ENCODE measurements around the gene CDC5L.
"Not testable (repeated sequence)": the region's sequence is repeated elsewhere in the genome, so short reads cannot be mapped to it uniquely, and the experiment has no call there.

Gene CDC5L

DNA sequence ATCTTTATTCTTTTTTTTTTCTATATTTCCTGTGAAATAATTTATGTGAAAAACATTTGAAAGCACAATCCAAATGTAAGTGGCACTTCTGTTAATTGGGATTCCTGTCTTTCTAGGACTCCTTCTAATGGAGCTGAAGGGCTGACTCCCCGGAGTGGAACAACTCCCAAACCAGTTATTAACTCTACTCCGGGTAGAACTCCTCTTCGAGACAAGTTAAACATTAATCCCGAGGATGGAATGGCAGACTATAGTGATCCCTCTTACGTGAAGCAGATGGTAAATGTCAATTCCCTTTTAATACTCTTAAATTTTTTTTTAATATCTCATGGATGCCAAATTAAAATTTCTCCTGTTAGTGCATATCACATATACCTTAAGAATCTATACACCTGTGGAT is 35.0 kb downstream of the CDC5L start:
- no peak for DNase-seq

DNA sequence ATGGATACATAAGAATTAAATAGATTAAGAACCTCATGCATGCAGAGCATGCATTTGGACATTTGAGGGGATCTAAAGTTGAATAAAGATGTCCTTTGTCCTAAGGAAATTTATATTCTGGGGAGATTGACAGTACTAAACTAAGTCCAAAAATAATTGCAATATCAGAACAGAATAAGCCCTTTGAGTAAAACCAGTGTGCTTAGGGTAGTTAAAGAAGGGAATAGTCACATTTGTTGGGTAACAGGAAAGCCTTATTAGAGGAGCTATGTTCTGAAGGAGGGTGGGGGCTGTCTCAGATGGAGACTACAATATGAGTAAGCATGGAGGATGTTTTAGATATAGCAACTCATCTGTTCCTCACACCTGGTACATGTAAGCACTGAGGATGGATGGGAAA is 35.8 kb downstream of the CDC5L start:
- DNase-seq, result no peak

DNA sequence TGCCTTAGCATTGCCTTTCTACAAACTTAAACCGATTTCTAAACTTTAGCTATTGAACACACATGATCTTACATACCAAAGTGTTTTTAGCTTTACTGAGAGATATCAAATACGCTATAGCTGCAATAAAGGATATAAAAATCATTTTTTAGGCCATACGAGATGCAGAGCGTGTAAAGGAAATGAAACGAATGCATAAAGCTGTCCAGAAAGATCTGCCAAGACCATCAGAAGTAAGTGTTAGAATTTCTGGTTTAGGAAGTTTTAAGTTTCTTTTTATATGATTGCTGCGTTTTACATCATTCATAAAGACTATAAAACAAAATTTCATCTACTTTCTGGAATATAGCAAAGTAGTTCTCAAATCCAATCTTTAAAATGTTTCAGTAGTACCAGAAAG is 38.4 kb downstream of the CDC5L start:
- DNase-seq, result no peak

DNA sequence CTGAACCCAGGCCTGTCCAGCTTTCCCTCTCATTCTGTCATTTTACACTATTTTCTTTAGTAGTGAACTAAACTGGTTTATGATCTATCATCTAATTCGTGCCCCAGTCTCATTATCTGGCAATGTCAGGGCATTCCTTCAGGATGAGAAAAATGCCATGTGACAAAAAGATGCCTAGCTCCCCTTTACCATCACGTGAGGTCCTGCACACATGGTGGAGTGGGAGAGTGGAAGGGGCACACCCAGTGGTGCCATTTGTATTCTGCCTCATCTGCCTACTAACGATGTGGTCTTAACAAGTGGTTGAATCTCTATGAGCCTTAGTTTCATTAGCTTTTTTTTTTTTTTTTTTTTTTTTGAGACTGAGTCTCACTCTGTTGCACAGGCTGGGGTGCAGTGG is 41.2 kb downstream of the CDC5L start:
- DNase-seq, result no peak

DNA sequence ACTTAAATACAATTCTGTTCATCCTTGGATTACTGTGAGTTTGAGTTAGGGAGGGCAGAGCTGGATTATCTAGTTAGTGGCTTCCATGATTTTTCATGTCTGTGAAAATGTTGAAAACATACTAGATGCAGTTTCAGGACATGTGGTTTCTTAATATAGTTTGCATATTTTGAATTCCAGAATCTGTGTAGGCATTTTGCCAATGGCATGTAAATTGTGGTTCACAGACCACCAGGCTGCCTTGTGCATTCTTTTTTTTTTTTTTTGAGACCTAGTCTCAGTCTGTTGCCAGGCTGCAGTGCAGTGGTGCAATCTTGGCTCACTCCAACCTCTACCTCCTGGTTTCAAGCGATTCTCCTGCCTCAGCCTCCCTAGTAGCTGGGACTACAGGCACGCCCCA is 42.8 kb downstream of the CDC5L start:
- DNase-seq, result no peak

DNA sequence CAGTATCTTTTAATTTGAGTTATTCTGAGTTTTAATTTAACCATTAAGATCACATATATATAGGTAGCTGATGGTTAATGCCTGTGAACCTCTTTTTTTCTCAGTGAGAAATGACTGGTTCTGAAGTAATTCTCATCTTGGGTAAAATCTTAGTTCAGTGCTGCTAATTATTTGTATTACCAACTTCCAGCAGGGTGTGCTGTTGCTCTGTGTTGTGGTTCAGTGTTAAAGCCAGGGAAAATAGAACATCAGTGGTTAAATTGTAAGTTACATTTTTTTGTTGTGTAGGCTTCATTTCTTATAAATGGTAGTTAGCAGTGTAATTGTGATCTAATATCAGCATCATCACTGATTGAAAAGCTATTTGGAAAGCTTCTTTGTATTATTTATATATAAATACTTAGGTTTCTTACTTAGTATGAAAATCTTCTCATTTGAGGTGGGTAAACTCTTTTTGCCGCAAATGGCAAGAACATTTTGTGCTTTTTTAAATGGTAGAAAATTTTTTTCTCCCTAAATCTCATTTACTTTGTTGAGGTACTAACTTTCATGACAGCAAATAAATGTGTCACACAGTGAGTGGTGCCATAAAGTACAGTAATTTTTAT is 43.7 kb downstream of the CDC5L start:
- peak in 1 of 4 experiments; percentile 3 for DNase-seq

DNA sequence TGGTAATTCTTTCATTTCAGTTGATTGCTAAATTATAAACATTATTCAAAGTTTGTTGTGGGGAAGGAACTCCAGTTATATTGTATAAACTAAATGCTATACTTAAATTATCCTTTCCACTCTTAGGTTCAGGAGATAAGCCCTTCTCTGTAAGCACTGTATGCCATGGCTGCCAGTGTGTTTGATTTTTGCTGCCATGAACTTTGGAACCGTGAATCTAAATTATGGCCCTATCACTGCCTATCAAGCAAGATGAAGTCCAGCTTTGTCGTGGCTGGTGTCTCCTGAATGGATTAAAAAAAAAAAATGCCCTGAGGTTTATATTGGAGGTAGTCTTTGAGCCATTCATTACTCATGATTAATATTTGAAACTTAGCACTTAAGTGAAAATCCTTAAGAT is 44.7 kb downstream of the CDC5L start:
- DNase-seq, result no peak

DNA sequence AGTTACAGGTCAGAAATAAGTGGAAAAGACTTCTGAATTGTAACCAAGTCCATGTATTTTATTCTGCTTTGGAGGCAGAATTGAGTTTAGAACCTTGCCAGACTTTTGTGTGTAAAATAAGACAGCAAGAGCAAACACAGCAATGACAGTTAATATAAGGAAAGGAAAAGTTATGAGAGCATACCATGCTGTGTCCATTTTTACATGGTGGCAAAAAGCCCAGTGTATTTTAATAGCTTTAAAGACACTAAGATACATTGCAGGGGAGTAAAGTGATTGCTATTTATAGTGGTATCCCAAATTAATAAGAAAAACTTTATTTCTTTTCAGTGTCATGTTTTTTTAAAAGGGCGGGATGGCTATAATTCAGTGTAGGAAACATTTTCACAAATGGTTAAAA is 45.2 kb downstream of the CDC5L start:
- no peak for DNase-seq

DNA sequence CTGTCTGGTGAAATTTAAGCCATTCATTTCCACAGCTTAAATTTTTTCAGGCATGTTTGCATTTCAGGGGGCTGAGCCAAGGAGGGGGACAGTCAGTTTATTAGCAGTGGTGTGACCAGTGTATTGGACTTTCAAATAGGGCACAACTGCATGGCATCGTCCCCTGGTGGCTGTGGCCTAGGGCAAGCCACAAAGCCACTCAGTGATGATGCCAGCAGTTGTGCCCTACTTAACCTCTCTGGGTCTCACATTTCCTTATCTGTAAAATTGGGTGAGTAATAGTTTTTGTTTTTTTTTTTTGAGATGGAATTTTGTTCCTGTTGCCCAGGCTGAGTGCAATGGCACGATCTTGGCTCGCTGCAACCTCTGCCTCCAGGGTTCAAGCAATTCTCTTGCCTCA is 48.0 kb downstream of the CDC5L start:
- no peak for DNase-seq

DNA sequence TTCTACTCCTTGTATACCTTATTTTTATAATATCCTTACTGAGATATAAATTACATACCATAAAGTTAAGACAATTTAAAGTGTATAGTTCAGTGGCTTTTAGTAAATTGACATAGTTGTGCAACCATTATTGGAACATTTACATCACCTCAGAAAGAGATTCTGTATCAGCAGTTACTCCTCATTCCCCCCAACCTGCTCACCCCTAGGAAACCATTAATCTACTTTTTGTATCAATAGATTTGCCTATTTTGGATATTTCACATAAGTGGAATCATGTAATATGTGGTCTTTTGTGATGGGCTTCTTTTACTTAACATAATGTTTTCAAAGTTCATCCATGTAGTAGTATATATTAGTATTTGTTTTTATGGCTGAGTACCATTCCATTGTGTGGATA is 51.3 kb downstream of the CDC5L start:
- no peak for DNase-seq

DNA sequence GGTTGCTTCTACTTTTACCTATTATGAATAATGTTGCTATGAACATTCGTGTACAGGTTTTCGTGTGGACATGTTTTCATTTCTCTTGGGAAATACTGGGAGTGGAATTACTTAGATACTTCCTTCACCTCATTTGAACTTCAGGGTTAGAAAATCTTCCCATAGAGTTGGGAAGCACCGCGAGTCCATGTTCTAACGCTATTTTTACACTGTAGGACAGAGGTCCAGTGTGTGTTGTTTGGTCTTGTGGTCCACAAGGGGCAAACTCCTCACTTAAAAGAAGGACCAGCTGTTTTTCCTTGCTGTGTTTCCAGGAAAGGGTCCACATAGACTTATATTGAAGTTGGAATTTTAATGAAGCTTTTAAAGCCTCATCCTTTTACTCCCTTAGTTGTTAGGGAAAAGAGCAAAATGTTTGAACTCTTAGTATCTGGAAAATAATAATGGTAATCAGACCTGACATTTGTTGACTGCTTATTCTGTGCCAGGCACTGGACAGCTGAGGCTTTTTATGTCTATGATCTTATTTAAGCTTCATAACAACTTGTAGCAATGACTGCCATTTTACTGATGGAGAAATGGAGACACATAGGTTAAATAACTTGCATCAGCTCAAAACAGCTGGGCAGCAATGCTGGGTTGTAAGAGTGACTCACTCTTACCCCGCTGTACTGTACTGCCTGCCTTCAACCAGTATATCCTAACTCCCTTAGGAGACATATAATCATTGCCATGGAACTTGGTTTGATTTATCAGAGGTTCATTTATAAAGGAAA is 52.0 kb downstream of the CDC5L start:
- no peak for DNase-seq

DNA sequence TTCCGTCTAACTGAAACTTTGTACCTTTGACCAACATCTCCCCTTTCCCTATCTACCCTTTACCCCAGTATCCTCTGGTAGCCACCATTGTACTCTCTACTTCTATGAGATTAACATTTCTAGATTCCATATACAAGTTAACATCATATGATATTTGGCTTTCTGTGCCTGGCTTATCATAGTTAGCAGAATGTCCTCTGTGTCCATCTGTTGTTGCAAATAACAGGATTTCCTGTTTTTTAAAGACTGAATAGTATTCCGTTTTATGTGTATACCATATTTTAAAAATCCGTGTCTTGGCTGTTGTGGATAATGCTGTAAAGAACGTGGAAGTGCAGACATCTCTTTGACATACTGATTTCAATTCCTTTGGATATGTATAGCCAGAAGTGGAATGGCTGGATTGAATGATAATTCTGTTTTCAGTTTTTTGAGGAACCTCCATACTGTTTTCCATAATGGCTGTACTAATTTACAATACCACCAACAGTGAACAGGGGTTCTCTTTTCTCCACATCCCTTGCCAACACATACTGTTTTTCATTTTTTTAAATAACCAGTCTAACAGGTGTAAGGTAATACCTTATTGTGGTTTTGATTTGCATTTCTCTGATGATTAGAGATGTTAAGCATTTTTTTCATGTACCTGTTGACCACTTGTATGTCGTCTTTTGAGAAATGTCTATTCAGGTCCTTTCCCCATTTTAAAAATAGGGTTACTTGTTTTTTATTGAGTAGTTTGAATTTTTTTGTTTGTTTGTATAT is 53.8 kb downstream of the CDC5L start:
- no peak for DNase-seq

DNA sequence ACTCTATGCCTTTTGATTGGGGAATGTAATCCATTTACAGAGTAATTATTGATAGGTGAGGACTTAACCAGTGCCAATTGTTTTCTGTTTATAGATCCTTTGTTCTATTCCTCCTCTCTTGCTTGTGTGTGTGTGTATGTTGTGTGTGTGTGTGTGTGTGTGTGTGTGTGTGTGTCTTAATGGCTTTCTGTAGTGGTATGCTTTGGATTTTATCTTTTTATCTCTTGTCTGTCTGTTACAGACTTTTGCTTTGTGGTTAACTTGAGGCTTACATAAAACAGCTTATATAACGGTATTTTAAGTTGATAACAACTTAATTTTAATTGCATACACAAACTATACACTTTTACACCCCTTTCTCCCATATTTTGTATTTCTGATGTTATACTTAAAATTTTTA is 54.7 kb downstream of the CDC5L start:
- DNase-seq, result no peak

DNA sequence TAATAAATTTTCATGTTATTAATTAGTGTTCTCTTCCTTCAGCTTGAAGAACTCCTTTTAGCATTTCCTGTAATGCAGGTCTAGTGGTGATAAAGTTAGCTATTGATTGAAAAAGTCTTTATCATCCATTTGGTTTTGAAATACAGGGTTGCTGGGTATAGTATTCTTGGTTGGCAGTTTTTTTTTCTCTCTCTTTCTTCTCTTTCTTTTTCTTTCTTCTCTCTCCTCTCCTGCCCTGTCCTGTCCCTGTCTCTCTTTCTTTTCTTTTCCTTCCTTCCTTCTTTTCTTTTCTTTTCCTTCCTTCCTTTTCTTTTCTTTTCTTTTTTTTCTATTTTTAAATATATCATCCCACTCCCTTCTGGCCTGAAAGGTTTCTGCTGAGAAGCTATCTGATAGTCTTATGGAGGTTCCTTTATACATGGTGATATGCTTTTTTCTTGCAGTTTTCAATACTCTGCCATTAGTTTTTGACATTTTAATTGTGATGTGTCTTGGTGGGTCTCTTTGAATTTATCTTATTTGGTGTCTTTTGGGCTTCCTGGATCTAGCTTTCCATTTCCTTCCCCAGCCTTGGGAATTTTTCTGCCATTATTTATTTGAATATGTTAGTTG is 55.4 kb downstream of the CDC5L start:
- DNase-seq, result no peak

DNA sequence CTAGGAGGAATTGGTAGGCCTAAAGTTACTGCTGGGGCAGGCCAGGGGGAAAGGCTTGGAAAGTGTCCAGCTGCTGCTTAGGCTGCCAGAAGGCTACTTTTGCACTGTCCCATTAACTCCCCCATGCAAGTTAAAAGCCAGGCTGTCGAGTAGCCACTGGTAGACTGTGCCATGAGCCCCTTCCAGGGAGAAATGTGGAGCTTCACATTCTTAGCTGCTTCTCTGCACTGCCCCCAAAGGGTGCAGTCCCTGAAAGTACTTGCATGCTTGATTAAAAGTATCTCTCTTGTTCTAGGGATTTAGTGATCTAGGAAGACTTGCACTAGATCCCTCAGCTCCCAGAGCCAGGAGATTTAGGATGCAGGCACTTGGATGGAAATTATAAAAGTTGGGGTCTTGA is 57.3 kb downstream of the CDC5L start:
- no peak for DNase-seq

DNA sequence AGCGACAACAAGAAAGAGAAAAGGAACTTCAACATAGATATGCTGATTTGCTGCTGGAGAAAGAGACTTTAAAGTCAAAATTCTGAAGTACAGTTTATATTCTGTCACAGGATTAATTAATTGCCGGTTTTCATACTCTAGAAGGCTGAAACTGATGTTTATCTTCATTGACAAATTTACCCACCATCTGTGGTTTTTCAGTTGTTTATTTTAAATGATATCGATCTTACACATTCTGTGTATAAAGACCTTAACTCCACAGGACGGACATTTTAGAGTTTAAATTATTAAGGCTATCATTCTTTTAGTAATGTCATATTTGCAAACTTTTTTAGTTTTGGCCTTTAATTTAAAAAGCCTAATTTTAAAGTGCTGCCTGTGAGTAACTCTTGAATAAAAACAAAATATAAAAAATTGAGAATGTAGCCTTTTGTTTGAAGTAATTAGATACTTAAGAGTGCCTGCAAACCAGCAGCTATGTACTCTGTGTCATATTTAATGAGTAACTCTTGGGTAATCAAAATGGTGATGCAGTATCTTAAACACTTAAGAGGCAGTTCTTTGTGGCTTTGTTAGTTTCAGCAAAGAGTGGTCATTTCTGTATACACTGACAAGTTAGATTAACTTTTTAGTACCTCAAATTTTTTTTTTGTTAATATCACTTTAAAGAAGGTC is 59.3 kb downstream of the CDC5L start:
- DNase-seq, result no peak

DNA sequence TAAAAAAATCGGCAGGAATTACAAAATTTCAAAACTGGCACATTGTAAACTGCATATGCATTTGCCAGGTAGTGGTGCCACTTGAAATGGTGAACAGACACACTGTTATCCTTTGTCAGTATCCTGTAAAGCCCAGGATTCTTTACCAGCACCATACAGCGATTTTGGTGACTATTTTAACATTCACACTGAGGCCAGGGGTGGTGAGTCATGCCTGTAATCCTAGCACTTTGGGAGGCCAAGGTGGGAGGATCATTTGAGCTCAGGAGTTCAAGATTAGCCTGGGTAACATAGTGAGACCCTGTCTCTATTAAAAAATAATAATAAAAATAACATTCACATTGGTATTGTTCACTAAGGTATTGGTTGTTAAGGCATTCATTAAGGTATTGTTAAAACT is 61.7 kb downstream of the CDC5L start:
- not testable (repeated sequence) for DNase-seq

DNA sequence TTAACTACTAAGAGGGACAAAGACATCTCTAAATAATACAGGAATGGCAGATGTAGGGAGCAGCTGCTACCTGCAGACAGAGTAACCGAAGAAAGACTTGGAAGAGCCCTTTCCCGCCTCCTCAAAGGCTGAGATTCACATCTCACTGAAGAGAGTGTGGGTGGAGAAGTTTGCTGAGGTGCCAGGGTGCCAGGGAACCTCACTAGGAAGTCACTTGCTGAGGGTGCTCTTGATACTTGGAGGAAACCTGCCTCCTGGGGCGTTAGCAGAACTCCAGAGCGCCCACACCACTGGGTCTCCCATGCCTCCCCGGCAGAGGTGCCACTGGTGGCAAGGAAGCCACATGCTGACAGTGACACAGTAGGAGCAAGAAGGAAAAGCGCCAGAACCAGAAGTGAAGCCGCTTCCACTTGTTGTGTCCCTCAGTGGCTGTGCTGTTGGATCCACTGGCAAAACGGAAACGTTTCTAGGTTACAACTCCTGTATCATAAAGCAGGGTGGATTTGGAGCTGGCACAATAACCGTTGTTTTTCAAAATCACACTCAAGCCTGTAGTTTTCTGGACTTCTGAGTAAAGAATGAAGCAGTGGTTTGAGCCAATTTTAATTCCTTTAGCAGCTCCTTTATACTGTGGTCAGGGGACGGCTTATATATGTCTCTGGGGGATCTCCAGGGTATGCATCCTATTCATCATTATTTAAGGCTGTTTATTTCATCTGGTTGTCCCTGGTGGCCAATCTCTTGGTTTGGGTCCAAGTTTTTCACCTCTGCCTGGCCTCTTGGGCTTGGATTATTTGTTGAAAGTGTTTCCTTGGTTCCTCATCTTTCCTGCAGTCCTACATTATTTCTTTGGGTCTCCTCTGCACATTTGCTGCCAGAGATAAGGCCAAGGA is 64.5 kb downstream of the CDC5L start:
- no peak for DNase-seq

DNA sequence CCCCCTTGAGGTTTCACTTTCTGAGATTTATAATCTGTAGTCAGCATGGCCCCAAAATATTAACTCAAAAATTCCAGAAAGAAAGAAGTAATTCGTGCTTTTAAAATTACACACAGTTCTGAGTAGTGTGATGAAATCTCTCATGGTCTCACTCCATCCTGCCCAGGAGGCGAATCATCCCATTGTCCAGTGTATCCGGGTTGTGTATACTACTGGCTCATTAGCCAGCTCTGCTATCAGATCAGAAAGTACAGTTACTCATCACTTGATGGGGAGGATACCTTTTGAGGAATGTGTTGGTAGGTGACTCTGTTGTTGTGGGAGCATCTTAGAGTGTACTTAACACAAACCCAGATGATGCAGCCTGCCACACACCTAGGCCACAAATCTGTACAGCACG is 65.2 kb downstream of the CDC5L start:
- no peak for DNase-seq

DNA sequence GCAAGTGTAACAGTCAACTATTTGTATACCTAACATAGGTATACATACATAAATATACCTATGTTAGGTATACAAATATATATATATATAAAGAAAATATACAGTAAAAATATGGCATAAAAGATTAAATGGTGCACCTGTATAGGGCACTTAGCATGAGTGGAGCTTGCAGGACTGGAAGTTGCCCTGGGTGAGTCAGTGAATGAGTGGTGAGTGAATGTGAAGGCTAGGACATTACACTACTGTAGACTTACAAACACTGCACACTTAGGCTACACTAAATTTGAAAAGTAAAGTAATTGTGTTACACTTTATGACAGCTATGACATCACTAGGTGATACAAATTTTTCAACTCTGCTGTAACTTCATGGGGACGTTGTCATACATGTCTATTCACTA is 65.6 kb downstream of the CDC5L start:
- DNase-seq, result no peak

DNA sequence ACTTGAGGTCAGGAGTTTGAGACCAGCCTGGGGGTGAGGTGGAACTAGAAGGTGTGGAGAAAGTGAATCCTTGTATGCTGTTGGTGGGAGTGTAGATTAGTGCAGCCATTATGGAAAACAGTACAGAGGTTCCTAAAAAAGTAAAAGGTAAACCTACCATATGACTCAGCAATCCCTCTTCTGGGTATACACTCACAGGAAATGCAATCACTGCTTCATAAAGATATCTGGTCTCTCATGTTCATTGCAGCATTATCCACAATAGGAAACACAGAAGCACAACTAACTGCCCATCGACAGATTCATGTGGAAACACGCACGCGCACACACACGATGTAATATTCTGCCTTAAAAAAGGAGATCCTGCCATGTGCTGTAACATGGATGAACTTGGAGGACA is 66.7 kb downstream of the CDC5L start:
- DNase-seq, result no peak
